A673 (cell line): Measurements from ENCODE around the gene SPATA4. TPM values are rescaled to one million over a fixed set of nuclear protein-coding genes. Genes with fewer than 3 reads are reported as not detected.

Experiments
- BruUV-seq: library from RNA; stranded (reverse); fragments of 400-500 nt; replicated peaks from 2 replicates; lab custom pipeline; 2021; lab: Mats Ljungman, UMichigan
- CTCF ChIA-PET: fragments of 300-600 bp; sonication (Branson Sonifier 250); formaldehyde crosslinking; loops from one replicate; lab custom pipeline; 2022; ENCODE audit warnings: antibody characterized with exemption; lab: Charles Lee
- POLR2A ChIA-PET: fragments of 300-600 bp; sonication (Branson Sonifier 250); formaldehyde crosslinking; loops from one replicate; lab custom pipeline; 2022; ENCODE audit warnings: antibody characterized with exemption; ENCODE audit not compliant: low non-redundant PET; lab: Charles Lee
- DNase-seq: peaks from one replicate; pipeline ENCODE4 v3.0.0-alpha.2; 2015; ENCODE audit warnings: low spot score
- H3K27ac ChIP-seq: fragments of 200-600 bp; sonication (generic); 2 replicates; pipeline ENCODE4 v1.5.1; 2016; ENCODE audit warnings: mixed run types, low read depth, mild to moderate bottlenecking, mixed read lengths, antibody characterized with exemption, low read length; ENCODE audit not compliant: poor library complexity, severe bottlenecking
- H3K27me3 ChIP-seq: fragments of 200-600 bp; sonication (generic); replicated peaks from 2 replicates; pipeline ENCODE4 v1.6.1; 2017; ENCODE audit warnings: mixed run types, low read depth, mild to moderate bottlenecking, mixed read lengths, antibody characterized with exemption, low read length; ENCODE audit not compliant: insufficient read depth, poor library complexity
- H3K36me3 ChIP-seq: fragments of 200-600 bp; sonication (generic); 2 replicates; pipeline ENCODE4 v1.6.1; 2016; ENCODE audit warnings: mixed run types, mild to moderate bottlenecking, mixed read lengths, antibody characterized with exemption, low read length; ENCODE audit not compliant: insufficient read depth, poor library complexity, severe bottlenecking
- H3K4me1 ChIP-seq: fragments of 200-600 bp; sonication (generic); 2 replicates; pipeline ENCODE4 v1.6.1; 2017; ENCODE audit warnings: mixed run types, mild to moderate bottlenecking, mixed read lengths, antibody characterized with exemption, low read length; ENCODE audit not compliant: insufficient read depth, poor library complexity, severe bottlenecking
- H3K4me3 ChIP-seq: fragments of 200-600 bp; sonication (generic); 2 replicates; pipeline ENCODE4 v1.5.1; 2016; ENCODE audit warnings: low read depth, mixed run types, mild to moderate bottlenecking, mixed read lengths, low read length; ENCODE audit not compliant: poor library complexity, severe bottlenecking
- H3K9me3 ChIP-seq: fragments of 200-600 bp; sonication (generic); 2 replicates; pipeline ENCODE4 v1.6.1; 2016; ENCODE audit warnings: mixed run types, low read depth, mild to moderate bottlenecking, mixed read lengths, antibody characterized with exemption, low read length; ENCODE audit not compliant: poor library complexity, severe bottlenecking
- EZH2 ChIP-seq: fragments of 200-600 bp; sonication (generic); IDR thresholded peaks from 2 replicates; pipeline ENCODE4 v1.6.1; 2017; ENCODE audit warnings: borderline replicate concordance, low read depth, mild to moderate bottlenecking, mixed read lengths, antibody characterized with exemption, low read length; ENCODE audit not compliant: poor library complexity, severe bottlenecking
- intact Hi-C: fragments of 100-400 bp; cut with micrococcal nuclease; formaldehyde crosslinking; loops from one replicate; pipeline ENCODE4 v1.10.0; 2022; ENCODE audit not compliant: unreplicated experiment
- total RNA-seq: library from RNA; stranded (reverse); gene quantifications from 2 replicates; pipeline ENCODE4 v1.2.3, GENCODE V29; 2021
- TF ChIP-seq, protein P1 (sequence below): fragments of 300-800, 200-600 bp; sonication (generic); conservative IDR thresholded peaks from 2 replicates; pipeline ENCODE4 v1.5.1; 2017; ENCODE audit warnings: low read depth, mild to moderate bottlenecking, antibody characterized with exemption, low read length, moderate library complexity, mixed read lengths

SPATA4 gene
- total RNA-seq, 1 experiment from 2014 or later: not detected

DNA sequence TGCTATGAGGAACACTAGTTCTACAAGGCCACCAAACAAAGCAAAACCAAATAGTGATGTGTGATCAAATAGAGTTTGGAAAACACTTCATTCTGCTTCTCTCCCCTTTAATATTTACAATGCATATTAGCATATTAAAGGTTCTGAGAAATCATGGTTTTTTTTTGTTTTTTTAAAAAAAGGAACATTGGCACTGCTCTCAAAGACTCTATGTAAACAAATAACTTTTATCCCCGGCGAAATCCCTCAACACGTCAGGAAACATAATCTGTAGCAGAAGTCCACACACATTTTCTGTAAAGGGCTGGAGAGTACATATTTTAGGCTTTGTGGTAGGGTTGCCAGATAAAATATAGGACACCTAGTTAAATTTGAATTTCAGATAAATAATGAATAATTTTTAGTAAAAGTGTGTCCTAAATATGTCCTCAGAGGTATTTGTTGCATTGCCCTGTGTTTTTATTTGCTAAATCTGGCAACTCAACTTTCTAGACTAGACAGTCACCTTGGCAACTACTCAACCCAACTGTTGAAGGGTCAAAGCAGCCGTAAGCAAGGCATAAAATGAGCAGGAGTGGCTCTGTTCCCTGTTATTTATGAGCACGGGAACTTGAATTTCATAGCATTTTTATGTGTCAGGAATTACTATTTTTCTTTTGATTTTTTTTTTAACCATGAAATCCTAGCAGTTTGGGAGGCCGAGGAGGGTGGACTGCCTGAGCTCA is 8.6 kb downstream of the SPATA4 start:
- intact Hi-C loops: no loop called here
- CTCF ChIA-PET: no interaction called here
- DNase-seq: no peak
- no peaks in the 10 kb centered on the region for H3K27me3 ChIP-seq
- BruUV-seq: no TSS peak
- POLR2A ChIA-PET: no interaction called here
- H3K4me3 ChIP-seq: no peak overlapping the region
- H3K36me3 ChIP-seq: no peaks in the 10 kb centered on the region
- H3K9me3 ChIP-seq: no peaks in the 10 kb centered on the region
- no peak overlapping the region for H3K27ac ChIP-seq
- no peaks in the 10 kb centered on the region for H3K4me1 ChIP-seq
- TF ChIP-seq, protein P1, sequence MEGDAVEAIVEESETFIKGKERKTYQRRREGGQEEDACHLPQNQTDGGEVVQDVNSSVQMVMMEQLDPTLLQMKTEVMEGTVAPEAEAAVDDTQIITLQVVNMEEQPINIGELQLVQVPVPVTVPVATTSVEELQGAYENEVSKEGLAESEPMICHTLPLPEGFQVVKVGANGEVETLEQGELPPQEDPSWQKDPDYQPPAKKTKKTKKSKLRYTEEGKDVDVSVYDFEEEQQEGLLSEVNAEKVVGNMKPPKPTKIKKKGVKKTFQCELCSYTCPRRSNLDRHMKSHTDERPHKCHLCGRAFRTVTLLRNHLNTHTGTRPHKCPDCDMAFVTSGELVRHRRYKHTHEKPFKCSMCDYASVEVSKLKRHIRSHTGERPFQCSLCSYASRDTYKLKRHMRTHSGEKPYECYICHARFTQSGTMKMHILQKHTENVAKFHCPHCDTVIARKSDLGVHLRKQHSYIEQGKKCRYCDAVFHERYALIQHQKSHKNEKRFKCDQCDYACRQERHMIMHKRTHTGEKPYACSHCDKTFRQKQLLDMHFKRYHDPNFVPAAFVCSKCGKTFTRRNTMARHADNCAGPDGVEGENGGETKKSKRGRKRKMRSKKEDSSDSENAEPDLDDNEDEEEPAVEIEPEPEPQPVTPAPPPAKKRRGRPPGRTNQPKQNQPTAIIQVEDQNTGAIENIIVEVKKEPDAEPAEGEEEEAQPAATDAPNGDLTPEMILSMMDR: no peak
- TF ChIP-seq EZH2: no peak

DNA sequence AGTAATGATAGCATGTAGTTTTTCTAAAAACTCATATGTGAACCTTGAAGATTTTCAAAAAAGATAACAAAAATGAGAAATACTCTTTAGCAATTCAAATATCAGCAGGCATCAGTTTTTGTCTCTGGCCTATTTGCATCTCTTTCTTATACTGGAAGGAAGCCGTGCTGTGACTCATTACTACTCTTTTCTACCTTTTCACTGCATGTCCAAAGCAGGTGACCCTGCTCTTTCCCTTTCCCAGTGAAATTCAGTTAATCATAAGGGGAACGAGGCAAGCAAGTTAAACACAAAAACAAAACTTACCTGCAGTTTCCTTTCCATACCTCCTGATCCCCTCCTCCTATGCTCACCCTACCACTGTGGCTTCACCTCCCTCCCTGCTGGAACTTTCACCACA is 9.3 kb downstream of the SPATA4 start:
- Histone ChIP-seq H3K9me3 (no peaks in the 10 kb centered on the region), H3K27ac (no peak overlapping the region), H3K36me3 (no peaks in the 10 kb centered on the region), H3K27me3 (no peaks in the 10 kb centered on the region), H3K4me3 (no peak overlapping the region), H3K4me1 (no peaks in the 10 kb centered on the region)
- ChIA-PET POLR2A (no interaction called here), CTCF (no interaction called here)
- intact Hi-C loops: no loop called here
- TF ChIP-seq, protein P1: no peak
- no TSS peak for BruUV-seq
- DNase-seq: no peak

DNA sequence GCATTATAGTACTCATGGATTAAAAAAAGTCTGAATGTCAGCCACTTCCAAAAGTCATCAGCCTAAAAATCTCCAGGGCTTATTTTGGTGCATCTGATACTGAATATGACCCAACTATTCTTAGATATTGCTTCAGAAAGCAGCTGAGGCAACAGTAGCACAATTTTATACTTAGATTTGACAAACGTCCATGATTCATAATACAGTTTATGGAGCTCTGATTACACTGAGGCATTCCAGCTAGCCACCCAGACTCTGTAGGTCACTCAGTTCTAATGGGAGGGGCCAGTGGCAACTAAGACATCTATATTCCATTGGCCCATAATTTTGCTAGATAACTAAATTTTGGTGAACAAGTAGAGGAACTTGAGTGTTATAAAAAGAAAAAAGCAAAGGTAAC is 10.3 kb downstream of the SPATA4 start:
- BruUV-seq: no TSS peak
- Histone ChIP-seq H3K36me3 (no peaks in the 10 kb centered on the region), H3K4me1 (no peaks in the 10 kb centered on the region), H3K27ac (no peak overlapping the region), H3K27me3 (no peaks in the 10 kb centered on the region), H3K4me3 (no peak overlapping the region), H3K9me3 (no peaks in the 10 kb centered on the region)
- intact Hi-C loops: no loop called here
- DNase-seq: no peak
- ChIA-PET POLR2A (no interaction called here), CTCF (no interaction called here)
- TF ChIP-seq, protein P1: no peak
- TF ChIP-seq EZH2: no peak
